Mucosa of descending colon (tissue), 3 donors: Measurements from ENCODE around the gene KLK5. TPM values are rescaled to one million over a fixed set of nuclear protein-coding genes. Genes with fewer than 3 reads are reported as not detected.
"Not testable (repeated sequence)": the region's sequence is repeated elsewhere in the genome, so short reads cannot be mapped to it uniquely, and the experiment has no call there.

Source experiments
- ATAC-seq: fragments of 200-7000 bp; cut with Tn5 transposase; one replicate; pipeline ENCODE4 v1.9.1; 2020; ENCODE audit warnings: mild to moderate bottlenecking, moderate library complexity
- DNase-seq, 3 donors: peaks; one replicate each; pipeline ENCODE4 v3.0.0-alpha.2; 2020
- H3K36me3 ChIP-seq: fragments of 200-600 bp; one replicate; pipeline ENCODE4 v1.8.0; 2021; ENCODE audit warnings: low read depth, mild to moderate bottlenecking
- H3K4me1 ChIP-seq: fragments of 200-600 bp; one replicate; pipeline ENCODE4 v1.8.0; 2021; ENCODE audit warnings: low read depth, mild to moderate bottlenecking
- H3K4me3 ChIP-seq: fragments of 200-600 bp; one replicate; pipeline ENCODE4 v1.8.0; 2021; ENCODE audit warnings: mild to moderate bottlenecking
- H3K9me3 ChIP-seq: fragments of 200-600 bp; one replicate; pipeline ENCODE4 v1.8.0; 2021; ENCODE audit warnings: mild to moderate bottlenecking
- CTCF ChIP-seq: fragments of 200-600 bp; IDR thresholded peaks from one replicate; pipeline ENCODE4 v1.8.0; 2022; ENCODE audit warnings: antibody characterized with exemption, mild to moderate bottlenecking
- intact Hi-C, 2 donors: fragments of 100-400 bp; cut with DNase I in 1 of 2; cut with micrococcal nuclease in 1 of 2; formaldehyde crosslinking; loops; one replicate each; pipeline versions ENCODE4 v1.11.0 to v1.11.1; 2022; cut with DNase I, micrococcal nuclease
- total RNA-seq, 3 donors: library from RNA; stranded (reverse); fragmentation: NEBNext Ultra II Directional in 2 of 3; extraction: Animal tissue kit (Norgen Biotek cat#: 25700) in 2 of 3; gene quantifications; one replicate each; pipeline versions ENCODE4 v1.2.1 to v1.2.4, GENCODE V29; 2021 to 2023
- donor health status: DM: no; HTN: no; CAD: no; lungs with moderate emphysema.
- donor health status: DM: no; HTN: no; CAD: no.
- donor health status: DM: no; HTN: yes; CAD: no.

The KLK5 gene
- total RNA-seq, 3 donors from 2014 or later, result not detected

GRCh38 chr19:50898018-50898417, 54.8 kb downstream of the KLK5 start:
- Histone ChIP-seq H3K4me3 (no peak overlapping the region), H3K9me3 (no peaks in the 10 kb centered on the region), H3K4me1 (no peaks in the 10 kb centered on the region), H3K36me3 (no peaks in the 10 kb centered on the region)
- intact Hi-C loops, result no loop called here
- ATAC-seq, result no peak
- no peak for DNase-seq
- TF ChIP-seq CTCF, result no peak

- TF ChIP-seq CTCF, result no peak
- DNase-seq (no peak), ATAC-seq (no peak)
- no peak overlapping the region for H3K4me3 ChIP-seq
- no peaks in the 10 kb centered on the region for H3K9me3 ChIP-seq
- intact Hi-C loops, result no loop called here
- no peaks in the 10 kb centered on the region for H3K36me3 ChIP-seq
- H3K4me1 ChIP-seq, result no peaks in the 10 kb centered on the region
Observed at GRCh38 chr19:50897612-50898011, 55.2 kb downstream of the KLK5 start.

- Histone ChIP-seq H3K4me1 (no peaks in the 10 kb centered on the region), H3K36me3 (no peaks in the 10 kb centered on the region), H3K9me3 (no peaks in the 10 kb centered on the region), H3K4me3 (no peak overlapping the region)
- ATAC-seq, result no peak
- intact Hi-C loops, result no loop called here
- no peak for TF ChIP-seq CTCF
- no peak for DNase-seq
Observed at GRCh38 chr19:50897191-50897607, 55.6 kb downstream of the KLK5 start.

- Histone ChIP-seq H3K36me3 (no peaks in the 10 kb centered on the region), H3K9me3 (no peaks in the 10 kb centered on the region), H3K4me3 (no peak overlapping the region), H3K4me1 (no peaks in the 10 kb centered on the region)
- DNase-seq, result no peak
- ATAC-seq, result peak; percentile 82
- TF ChIP-seq CTCF, result no peak
- intact Hi-C loops, result no loop called here
Observed at GRCh38 chr19:50896591-50897190, 56.1 kb downstream of the KLK5 start.

- H3K4me3 ChIP-seq, H3K9me3 ChIP-seq, DNase-seq, H3K36me3 ChIP-seq, intact Hi-C loops, ATAC-seq, H3K4me1 ChIP-seq: not testable (repeated sequence)
Observed at GRCh38 chr19:50896089-50896590, 56.7 kb downstream of the KLK5 start.

GRCh38 chr19:50894478-50895356, 58.1 kb downstream of the KLK5 start:
- no peaks in the 10 kb centered on the region for H3K4me1 ChIP-seq
- H3K4me3 ChIP-seq, result no peak overlapping the region
- ATAC-seq (peak; percentile 26), DNase-seq (no peak)
- intact Hi-C loops, result no loop called here
- no peak for TF ChIP-seq CTCF
- H3K36me3 ChIP-seq, result no peaks in the 10 kb centered on the region
- H3K9me3 ChIP-seq, result no peaks in the 10 kb centered on the region
